Measurements from ENCODE around the gene LIMS1. TPM values are rescaled to one million over a fixed set of nuclear protein-coding genes. Genes with fewer than 3 reads are reported as not detected.

The LIMS1 gene
- total RNA-seq, 1 experiment from 2014 or later = 70.9 TPM

DNA sequence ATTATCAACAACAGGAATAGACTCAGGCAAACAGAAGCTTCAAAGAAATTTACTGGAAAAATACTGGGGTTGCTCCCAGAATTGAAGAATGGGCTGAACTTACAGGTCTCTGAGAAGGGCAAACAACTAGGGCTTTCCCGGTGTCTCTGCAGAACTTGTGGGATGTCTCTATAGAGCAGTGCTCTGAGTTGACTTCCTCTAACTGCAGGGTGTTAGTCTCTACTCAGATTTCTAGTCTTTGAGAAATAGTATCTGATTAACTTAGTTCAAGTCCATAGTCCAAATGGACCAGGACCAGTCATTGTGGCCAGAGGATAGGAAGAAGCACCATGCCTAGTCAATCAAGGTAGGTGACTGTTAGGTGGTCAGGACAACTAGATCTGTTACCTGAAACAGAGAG, 45.8 kb downstream of the LIMS1 start:
- intact Hi-C loops (cut with micrococcal nuclease) = loop anchor here (5.0 kb wide), 2 partner anchors 363 to 643 kb away; no protein-coding TSS in a partner anchor
- Mint-ChIP-seq H3K27ac (ENCODE audit: low read depth, unreplicated experiment) (peak overlapping the region; percentile 29), H3K4me3 (ENCODE audit: unreplicated experiment) (no peak overlapping the region), H3K27me3 (ENCODE audit: insufficient read depth, unreplicated experiment) (no peaks in the 10 kb centered on the region), H3K36me3 (ENCODE audit: insufficient read depth, unreplicated experiment) (no peaks in the 10 kb centered on the region), H3K4me1 (ENCODE audit: insufficient read depth, unreplicated experiment) (peaks cover 35% of the 10 kb centered on the region), H3K9me3 (ENCODE audit: unreplicated experiment) (no peaks in the 10 kb centered on the region)
- no TSS peak for BruUV-seq (replicated peaks)
- POLR2A ChIA-PET = interaction anchor here (0.6 to 1.0 kb wide), 3 partner anchors 9 to 187 kb away, joined by 3 to 5 read pairs (median 3); no protein-coding TSS in a partner anchor
- TF ChIP-seq, protein P1, sequence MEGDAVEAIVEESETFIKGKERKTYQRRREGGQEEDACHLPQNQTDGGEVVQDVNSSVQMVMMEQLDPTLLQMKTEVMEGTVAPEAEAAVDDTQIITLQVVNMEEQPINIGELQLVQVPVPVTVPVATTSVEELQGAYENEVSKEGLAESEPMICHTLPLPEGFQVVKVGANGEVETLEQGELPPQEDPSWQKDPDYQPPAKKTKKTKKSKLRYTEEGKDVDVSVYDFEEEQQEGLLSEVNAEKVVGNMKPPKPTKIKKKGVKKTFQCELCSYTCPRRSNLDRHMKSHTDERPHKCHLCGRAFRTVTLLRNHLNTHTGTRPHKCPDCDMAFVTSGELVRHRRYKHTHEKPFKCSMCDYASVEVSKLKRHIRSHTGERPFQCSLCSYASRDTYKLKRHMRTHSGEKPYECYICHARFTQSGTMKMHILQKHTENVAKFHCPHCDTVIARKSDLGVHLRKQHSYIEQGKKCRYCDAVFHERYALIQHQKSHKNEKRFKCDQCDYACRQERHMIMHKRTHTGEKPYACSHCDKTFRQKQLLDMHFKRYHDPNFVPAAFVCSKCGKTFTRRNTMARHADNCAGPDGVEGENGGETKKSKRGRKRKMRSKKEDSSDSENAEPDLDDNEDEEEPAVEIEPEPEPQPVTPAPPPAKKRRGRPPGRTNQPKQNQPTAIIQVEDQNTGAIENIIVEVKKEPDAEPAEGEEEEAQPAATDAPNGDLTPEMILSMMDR (IDR thresholded peaks at IDR 0.05; ENCODE audit: unreplicated experiment) = no peak
- no peak for DNase-seq (ENCODE audit: unreplicated experiment)
- CTCF ChIA-PET = interaction anchor here (2.7 kb wide), 1 partner anchor 56 kb away, joined by 6 read pairs; no protein-coding TSS in a partner anchor

DNA sequence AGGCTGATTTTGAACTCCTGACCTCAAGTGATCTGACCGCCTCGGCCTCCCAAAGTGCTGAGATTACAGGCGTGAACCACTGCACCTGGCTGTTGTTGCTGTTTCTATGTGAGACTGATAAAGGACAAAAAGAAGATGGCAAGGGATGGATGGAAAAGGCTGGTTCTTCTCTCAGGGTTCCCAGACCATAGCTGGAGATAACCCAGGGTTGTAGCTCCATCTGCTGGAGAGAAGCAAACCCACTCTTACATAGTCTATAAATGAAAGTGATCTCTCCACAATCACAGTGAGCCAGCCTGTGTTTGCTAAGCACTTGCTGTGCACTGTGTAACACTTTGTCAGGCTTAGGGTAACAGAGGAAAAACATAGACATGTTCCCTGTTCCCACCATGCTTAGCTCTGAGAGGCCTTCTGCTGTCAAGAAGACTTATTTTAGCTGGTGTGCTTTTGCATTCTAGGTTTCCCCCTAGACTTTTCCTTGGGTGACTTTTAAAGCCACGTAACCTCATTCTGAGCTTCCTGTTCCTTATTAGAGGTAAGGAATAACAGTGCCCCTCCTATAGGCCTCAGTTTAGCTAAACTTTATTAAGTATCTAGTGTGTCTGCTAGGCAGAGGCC, 49.7 kb downstream of the LIMS1 start:
- ChIA-PET CTCF (interaction anchor here (0.5 to 5.9 kb wide), 44 partner anchors 9 to 1073 kb away, joined by 3 to 111 read pairs (median 5); partner anchors contain the start of genes GCC2 and LIMS1), POLR2A (interaction anchor here (0.7 to 6.3 kb wide), 11 partner anchors 9 to 1939 kb away, joined by 3 to 43 read pairs (median 5); partner anchors contain the start of genes GCC2 and LIMS1)
- Mint-ChIP-seq H3K4me3 (ENCODE audit: unreplicated experiment) (no peak overlapping the region), H3K27ac (ENCODE audit: low read depth, unreplicated experiment) (peak overlapping the region; percentile 20), H3K9me3 (ENCODE audit: unreplicated experiment) (no peaks in the 10 kb centered on the region), H3K36me3 (ENCODE audit: insufficient read depth, unreplicated experiment) (peaks cover 5% of the 10 kb centered on the region), H3K4me1 (ENCODE audit: insufficient read depth, unreplicated experiment) (peaks cover 52% of the 10 kb centered on the region), H3K27me3 (ENCODE audit: insufficient read depth, unreplicated experiment) (no peaks in the 10 kb centered on the region)
- no TSS peak for BruUV-seq (replicated peaks)
- TF ChIP-seq, protein P1 (IDR thresholded peaks at IDR 0.05; ENCODE audit: unreplicated experiment) = peak; percentile 61
- intact Hi-C loops (cut with micrococcal nuclease) = loop anchor here (1.0 to 5.0 kb wide), 6 partner anchors 51 to 647 kb away; no protein-coding TSS in a partner anchor
- peak; percentile 83 for DNase-seq (ENCODE audit: unreplicated experiment)

DNA sequence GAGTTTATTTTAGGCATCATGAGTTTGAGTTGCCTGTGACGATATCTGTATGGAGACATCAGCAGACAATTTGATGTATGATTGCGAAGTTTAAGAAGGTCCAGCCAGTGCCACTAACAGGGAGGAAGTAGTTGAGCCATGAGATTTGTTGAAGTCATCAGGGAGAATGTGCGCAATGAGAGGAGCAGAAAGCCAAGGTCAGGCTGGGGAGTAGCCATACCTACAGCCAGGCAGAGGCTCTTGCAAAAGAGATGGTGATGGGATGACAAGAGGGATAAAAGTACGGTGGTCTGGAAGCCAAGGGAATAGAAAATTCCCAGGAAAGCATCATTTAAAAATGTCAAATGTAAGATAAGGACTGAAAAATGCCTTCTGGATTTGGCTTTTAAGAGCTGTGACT, 51.2 kb downstream of the LIMS1 start:
- Mint-ChIP-seq H3K36me3 (ENCODE audit: insufficient read depth, unreplicated experiment) (peaks cover 5% of the 10 kb centered on the region), H3K27me3 (ENCODE audit: insufficient read depth, unreplicated experiment) (no peaks in the 10 kb centered on the region), H3K4me1 (ENCODE audit: insufficient read depth, unreplicated experiment) (peaks cover 61% of the 10 kb centered on the region), H3K27ac (ENCODE audit: low read depth, unreplicated experiment) (peak overlapping the region; percentile 96), H3K4me3 (ENCODE audit: unreplicated experiment) (no peak overlapping the region), H3K9me3 (ENCODE audit: unreplicated experiment) (no peaks in the 10 kb centered on the region)
- intact Hi-C loops (cut with micrococcal nuclease) = loop anchor here (2.0 kb wide), 1 partner anchor 93 kb away; no protein-coding TSS in a partner anchor
- BruUV-seq (replicated peaks) = no TSS peak
- POLR2A ChIA-PET = interaction anchor here (0.7 to 6.3 kb wide), 3 partner anchors 51 to 137 kb away, joined by 3 to 43 read pairs (median 4); partner anchors contain the start of genes GCC2 and LIMS1
- TF ChIP-seq, protein P1 (IDR thresholded peaks at IDR 0.05; ENCODE audit: unreplicated experiment) = no peak
- DNase-seq (ENCODE audit: unreplicated experiment) = no peak
- CTCF ChIA-PET = interaction anchor here (1.6 to 5.9 kb wide), 7 partner anchors 11 to 234 kb away, joined by 4 to 111 read pairs (median 28); partner anchors contain the start of gene LIMS1

DNA sequence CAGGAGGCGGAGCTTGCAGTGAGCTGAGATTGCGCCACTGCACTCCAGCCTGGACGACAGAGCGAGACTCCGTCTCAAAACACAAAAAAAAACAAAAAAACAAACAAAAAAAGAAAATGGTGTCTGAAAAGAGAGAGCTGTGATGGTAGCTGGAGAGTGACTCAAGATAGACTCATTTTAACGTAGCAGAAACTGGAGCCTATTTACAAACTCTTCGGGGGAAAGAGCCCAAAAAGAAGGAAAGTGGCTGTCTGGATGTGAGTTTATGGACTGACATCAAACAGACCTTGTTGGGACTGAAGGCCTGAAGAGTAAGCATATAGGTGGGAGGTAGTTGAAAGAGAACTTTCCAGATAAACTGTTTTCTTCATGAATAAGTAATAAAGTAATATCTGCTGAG, 51.8 kb downstream of the LIMS1 start:
- ChIA-PET CTCF (interaction anchor here (0.6 to 5.9 kb wide), 7 partner anchors 12 to 212 kb away, joined by 3 to 111 read pairs (median 4); partner anchors contain the start of gene LIMS1), POLR2A (interaction anchor here (0.6 to 6.3 kb wide), 7 partner anchors 11 to 137 kb away, joined by 3 to 43 read pairs (median 4); partner anchors contain the start of genes GCC2 and LIMS1)
- Mint-ChIP-seq H3K27ac (ENCODE audit: low read depth, unreplicated experiment) (peak overlapping the region; percentile 96), H3K4me3 (ENCODE audit: unreplicated experiment) (no peak overlapping the region), H3K36me3 (ENCODE audit: insufficient read depth, unreplicated experiment) (peaks cover 5% of the 10 kb centered on the region), H3K9me3 (ENCODE audit: unreplicated experiment) (no peaks in the 10 kb centered on the region), H3K27me3 (ENCODE audit: insufficient read depth, unreplicated experiment) (no peaks in the 10 kb centered on the region), H3K4me1 (ENCODE audit: insufficient read depth, unreplicated experiment) (peaks cover 61% of the 10 kb centered on the region)
- BruUV-seq (replicated peaks) = no TSS peak
- TF ChIP-seq, protein P1 (IDR thresholded peaks at IDR 0.05; ENCODE audit: unreplicated experiment) = no peak
- no peak for DNase-seq (ENCODE audit: unreplicated experiment)
- intact Hi-C loops (cut with micrococcal nuclease) = no loop called here

Measured in MCF 10A (cell line).